SK-N-SH treated with all-trans-retinoic acid at 6 μM for 48 hours (cell line): ENCODE results near the gene DHRS4.

ENCODE experiments used
- BACH2 ChIP-seq: fragments of 250-450 bp; sonication (Bioruptor Pico); IDR thresholded peaks from 2 replicates; pipeline ENCODE4 v1.9.0; 2021; ENCODE audit warnings: mild to moderate bottlenecking, borderline replicate concordance
- ISL1 ChIP-seq: fragments of 250-450 bp; sonication (Bioruptor Pico); IDR thresholded peaks from 2 replicates; pipeline ENCODE4 v2.1.2; 2022; ENCODE audit warnings: mild to moderate bottlenecking, moderate library complexity
- TSHZ2 ChIP-seq: fragments of 250-450 bp; sonication (Bioruptor Pico); IDR thresholded peaks from 2 replicates; pipeline ENCODE4 v1.5.0; 2020; ENCODE audit warnings: mild to moderate bottlenecking, moderate library complexity
- ZNF565 ChIP-seq: fragments of 450-650 bp; formaldehyde crosslinking; conservative IDR thresholded peaks from 2 replicates; pipeline ENCODE4 v1.5.0; 2020; ENCODE audit warnings: low read depth, mild to moderate bottlenecking, moderate library complexity
- TF ChIP-seq, protein P1 (sequence below): fragments of 250-450 bp; sonication (Bioruptor Pico); IDR thresholded peaks from 2 replicates; pipeline ENCODE4 v1.5.1; 2020; ENCODE audit warnings: low read depth, mild to moderate bottlenecking, moderate library complexity

DNA sequence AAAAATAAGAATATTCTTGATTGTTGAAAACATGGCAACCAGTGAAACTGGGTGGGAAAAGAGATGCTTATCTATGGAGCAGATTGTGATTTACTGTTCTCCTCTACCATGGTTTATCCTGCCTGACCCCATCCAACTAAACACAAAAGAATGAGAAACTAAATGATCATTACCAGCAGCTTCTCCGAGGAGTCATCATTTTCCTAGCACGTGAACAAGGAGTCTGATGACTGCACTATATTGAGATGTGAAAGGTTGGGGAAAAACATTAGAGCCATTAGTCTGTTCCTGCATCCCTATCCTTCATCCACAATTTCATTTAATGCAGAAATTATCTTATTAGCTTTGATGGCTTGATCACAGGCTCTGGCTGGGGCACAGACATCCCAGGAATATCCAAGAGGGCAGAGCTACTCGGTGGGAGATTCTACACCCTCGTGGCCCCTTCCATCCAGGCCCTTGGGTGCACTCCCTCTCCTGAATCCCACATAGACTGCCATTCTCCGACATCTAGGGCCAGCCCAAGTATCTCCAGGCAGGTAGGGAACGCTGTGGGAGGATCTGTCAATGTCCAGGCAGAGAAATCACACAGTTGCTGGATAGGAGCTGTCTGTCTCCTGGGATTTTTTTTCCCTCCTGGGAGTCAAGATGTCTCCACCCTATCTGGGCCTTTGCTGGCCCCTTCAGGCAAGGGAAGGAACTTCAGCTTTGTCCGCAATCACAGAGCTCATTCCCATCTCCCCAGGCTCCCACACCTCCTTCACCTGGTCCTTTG lies 43.3 kb upstream of the DHRS4 start:
- TF ChIP-seq, protein P1, sequence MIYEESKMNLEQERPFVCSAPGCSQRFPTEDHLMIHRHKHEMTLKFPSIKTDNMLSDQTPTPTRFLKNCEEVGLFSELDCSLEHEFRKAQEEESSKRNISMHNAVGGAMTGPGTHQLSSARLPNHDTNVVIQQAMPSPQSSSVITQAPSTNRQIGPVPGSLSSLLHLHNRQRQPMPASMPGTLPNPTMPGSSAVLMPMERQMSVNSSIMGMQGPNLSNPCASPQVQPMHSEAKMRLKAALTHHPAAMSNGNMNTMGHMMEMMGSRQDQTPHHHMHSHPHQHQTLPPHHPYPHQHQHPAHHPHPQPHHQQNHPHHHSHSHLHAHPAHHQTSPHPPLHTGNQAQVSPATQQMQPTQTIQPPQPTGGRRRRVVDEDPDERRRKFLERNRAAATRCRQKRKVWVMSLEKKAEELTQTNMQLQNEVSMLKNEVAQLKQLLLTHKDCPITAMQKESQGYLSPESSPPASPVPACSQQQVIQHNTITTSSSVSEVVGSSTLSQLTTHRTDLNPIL (CRISPR knock-in tag), result no peak
- TF ChIP-seq ZNF565 (no peak), TSHZ2 (CRISPR knock-in tag) (no peak), ISL1 (CRISPR knock-in tag) (no peak), BACH2 (CRISPR knock-in tag) (no peak)
